ENCODE data around the gene CCDC57. TPM values are rescaled to one million over a fixed set of nuclear protein-coding genes. Genes with fewer than 3 reads are reported as not detected.
"Not testable (repeated sequence)": the region's sequence is repeated elsewhere in the genome, so short reads cannot be mapped to it uniquely, and the experiment has no call there.

CCDC57 gene
- total RNA-seq, 1 donor from 2014 or later, result 24.7 TPM

DNA sequence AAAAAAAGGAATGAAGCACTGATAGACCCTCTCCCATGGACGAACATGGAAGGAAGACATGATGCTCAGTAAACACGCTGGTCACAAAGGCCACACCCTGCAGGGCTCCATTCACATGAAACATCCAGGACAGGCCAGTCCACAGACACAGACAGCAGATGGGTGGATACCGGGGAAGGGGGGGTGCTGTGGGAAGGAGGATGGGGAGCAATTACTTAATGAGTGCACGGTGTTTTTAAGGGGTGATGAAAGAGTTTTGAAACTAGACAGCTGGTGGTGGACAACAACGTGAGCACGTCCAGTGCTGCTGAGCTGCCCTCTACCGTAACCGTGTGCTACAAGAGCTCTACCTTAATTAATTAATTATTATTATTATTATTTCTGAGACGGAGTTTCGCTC is 10.2 kb upstream of the CCDC57 start:
- DNase-seq, result no peak

DNA sequence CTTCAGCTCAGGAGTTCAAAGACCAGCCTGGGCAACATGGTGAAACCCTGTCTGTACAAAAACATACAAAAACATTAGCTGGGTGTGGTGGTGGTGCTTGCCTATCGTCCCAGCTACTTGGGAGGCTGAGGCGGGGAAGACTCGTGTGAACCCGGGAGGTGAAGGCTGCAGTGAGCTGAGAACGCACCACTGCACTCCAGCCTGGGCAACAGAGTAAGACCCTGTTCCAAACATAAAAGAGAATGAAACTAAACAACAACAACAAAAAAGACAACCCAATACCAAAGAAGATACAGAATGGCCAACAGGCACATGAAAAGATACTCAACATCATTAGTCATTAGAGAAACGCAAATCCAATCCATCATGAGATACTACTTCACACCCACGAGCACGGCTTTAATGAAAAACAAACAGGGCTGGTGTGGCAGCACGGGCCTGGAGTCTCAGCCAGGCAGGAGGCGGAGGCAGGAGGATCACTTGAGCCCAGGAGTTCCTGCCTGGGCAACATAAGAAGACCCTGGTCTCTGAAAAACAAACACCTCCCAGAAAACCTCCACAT is 8.8 kb upstream of the CCDC57 start:
- DNase-seq, result no peak

DNA sequence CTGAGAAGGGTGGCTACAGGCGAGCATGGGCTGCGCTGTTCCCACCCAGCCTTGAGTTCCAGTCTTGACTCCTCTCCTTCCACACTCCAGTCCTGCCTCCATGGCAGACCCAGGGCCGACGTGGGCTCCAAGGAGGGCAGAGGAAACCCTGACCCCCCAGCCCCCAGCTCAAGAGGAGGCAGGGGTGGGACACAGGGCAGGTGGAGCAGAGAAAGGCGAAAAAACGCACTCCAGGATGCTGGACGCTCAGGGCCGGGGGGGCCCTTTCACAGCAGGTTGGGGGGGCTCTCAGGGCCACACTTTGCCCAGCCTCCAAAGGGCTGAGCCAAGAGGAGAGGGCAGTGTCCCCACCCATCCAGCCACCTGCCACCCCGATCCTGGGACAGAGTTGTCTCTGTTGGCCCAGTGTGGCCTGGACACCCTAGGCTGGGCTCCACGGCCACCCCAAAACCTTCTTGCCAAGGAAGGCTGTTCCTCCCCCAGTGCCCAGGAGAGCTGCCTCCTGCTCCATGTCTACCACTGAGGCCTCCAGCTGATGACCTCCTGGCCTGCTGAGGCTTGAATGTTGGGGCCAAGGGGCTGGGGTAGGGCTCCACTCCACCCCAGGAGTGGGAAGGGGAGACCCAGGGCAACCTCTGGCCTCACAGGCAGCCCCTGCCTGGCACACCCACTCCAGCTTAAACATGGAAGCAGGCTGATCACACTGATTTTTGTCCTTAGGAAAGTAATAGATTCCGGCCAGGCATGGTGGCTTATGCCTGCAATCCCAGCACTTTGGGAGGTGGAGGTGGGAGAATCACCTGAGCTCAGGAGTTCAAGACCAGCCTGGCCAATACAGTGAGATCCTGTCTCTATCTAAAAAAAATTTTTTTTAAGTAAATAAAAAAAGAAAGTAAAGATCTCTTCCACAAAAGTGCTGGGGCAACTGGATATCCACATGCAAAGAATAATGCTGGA is 7.4 kb upstream of the CCDC57 start:
- no peak for DNase-seq

DNA sequence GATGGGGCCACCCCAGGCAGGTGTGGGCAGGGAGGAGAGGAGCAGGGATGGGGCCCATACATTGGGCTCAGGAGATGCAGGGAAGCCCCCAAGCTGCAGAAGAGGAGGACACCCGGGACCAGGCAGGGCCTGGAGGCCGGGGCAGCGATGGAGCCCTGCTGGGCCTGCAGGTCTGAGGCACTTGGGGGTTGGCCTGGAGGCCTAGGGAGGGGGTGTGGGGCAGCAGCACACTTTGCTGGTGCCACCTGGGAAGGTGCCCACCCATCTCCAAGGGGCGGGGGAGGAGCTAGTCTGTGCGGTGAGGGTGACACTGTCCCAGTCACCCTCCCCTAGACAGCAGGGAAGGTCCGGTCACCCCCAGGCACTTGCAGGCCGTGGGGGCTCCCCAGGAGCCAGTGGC is 6.4 kb upstream of the CCDC57 start:
- DNase-seq, result no peak

DNA sequence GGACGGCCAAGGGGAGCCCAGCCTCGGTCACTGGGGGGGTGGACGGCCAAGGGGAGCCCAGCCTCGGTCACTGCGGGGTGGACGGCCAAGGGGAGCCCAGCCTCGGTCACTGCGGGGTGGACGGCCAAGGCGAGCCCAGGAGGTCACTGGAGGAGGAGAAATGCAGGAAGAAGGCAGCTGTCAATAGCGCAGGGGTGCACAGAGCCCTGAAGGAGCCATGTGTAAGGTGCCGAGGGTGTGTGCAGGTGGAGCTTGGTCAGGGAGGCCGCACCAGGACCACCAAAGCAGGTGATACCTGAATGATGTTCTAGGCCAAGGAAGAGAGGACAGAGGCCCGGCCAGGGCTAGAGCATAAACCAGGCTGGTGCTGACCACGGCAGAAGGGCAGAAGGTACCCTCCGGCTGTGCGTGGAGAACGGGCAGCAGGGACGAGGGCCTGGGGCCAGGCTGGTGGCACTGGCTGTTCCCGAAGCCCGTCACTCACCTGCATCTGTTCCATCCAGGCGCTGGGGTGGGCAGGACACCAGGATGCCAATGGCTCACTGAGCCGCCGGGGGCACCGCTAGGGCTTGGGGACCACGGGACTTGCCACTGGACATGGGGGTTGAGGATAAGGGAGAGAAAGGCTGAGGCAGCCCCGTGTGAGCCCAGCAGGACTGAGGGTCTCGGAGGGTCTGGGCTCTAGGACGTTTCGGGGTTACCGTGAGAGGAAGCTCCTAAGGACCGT is 5.9 kb upstream of the CCDC57 start:
- DNase-seq, result no peak

DNA sequence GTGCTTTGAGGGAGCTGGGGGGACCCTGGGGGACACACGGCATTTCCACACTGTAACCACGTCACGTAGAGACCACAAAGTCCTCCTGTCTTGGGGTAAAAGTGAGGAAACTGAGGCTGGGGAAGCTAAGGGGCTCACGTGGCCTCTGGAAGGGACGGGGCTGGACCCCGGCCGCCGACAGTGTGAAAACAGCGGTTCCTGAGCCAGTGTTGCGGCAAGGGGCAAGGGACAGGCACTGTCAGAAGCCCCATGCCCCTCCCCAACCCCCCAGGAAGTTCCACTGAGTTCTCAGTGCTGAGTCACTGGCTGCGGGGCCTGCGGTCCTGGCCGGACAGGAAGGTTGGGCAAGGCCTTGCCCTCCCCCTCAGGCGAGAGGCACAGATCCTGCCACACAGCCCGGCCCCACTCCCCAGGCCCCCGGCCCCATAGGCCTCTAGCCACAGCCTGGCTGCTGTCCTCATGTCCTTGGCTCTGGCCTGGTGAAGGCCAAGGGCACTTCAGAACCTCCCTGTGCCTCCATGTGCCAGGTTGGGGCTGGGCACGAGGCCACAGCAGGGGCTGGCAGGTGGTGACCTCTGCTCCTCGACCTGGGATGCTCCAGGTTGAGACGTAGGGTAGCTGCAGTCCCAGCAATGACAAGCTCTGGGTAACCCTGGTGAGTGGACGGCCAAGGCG is 5.0 kb upstream of the CCDC57 start:
- DNase-seq, result no peak

DNA sequence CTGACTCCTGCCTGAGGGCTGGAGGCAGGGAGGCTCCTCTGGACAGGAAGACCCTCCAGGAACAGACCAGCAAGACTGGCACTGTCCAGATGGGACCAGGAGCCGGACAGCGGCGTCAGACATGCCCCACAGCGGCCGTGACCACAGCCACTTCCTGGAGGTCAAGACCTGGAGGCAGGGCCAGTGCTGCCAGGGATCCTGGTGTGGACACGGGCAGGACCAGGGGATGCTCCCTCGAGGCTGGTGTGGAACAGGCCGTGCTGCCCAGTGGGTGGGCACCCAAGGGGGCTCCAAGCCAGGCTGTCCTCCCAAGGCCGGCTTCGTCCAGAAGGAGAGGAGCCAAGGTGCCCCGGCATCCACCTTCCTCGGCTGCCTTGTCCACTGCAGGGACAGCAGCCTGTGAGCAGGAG is 4.5 kb upstream of the CCDC57 start:
- no peak for DNase-seq

DNA sequence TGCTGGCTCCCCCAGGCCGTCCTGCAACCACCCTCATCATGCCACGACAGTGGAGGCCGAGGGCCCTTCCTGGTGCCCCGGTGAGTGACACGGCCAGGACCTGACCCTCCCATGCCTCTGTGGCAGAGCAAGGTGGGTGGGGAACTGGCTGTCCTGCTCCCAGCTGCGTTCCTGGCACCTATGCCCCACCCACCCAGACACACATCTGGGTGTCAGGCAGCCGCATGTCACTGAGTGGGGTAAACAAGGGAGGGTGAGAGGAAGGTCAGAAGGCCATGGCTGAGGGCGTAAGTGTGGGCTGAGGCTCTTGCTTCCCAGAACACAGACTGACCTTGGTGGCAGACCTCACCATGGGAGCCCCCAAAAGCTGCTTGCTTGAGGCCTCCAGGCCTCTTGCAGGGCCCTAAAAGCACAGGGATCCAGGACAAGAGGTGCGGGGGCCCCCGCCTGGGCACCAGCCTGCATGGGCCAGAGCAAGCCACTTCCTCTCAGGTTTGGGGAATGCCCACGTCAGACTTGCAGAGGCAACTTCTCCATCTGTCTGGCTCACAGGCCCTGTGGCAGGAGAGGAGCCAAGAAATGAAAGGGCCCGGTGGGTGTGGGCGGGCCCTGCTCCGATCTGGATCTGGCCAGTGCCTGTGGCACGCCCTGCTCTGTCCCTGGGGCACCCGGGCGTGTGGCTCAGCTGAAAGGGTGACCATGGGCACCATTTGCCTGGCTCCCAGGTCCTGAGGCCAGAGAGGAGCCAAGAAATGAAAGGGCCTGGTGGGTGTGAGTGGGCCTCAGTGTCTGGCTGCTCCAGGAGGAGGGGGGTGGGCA is 3.9 kb upstream of the CCDC57 start:
- no peak for DNase-seq

DNA sequence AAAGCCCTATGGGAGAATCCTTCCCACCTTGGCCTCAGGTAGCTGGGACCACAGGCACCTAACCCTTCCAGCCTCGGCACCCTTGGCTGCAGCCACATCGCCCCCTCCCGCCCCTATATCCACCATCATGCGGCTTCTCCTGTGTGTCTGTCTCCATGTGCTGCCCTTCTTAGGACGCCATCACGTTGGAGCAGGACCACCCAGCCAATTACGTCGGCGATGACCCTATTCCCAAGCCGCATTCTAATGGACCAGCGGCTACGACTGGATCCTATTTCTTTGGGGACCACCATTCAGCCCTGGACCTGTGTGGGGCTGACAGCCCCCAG is 3.3 kb upstream of the CCDC57 start:
- DNase-seq, result no peak

DNA sequence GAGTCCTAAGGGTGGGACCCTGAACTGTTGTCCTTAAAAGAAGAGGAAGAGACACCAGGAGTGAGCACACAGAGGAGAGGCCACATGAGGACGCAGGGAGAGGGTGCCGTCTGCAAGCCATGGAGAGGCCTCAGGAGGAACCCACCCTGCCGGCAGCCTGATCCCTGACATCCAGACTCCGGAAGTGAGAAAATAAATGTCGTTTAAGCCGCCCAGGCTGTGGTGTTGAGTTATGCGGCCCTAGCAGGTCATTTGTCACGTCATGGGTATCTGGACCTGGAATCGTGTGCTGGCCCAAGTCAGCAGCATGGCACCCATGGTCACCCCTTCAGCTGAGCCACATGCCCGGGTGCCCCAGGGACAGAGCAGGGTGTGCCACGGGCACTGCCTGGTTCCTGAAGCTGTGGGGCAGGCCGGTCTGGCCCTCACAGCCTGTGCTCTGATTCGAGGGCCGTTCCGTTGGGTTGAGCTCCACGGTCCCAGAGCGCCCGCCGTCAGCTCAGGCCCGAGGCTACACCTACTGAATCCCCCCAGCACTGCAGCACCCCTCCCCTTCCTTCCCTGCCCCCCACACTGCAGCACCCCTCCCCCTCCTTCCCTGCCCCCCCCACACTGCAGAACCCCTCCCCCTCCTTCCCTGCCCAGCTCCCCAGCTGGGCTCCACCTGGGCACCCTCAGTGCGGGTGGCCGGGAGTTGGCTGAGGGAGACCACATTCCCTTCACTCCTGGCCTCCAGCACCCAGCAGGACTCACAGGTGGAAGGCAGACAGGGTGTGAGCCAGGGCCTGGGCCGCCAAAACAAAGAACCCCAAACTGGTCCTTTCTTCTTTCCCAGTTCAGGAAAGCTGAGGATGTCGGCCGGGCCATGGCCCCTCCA is 2.7 kb upstream of the CCDC57 start:
- DNase-seq, result no peak

DNA sequence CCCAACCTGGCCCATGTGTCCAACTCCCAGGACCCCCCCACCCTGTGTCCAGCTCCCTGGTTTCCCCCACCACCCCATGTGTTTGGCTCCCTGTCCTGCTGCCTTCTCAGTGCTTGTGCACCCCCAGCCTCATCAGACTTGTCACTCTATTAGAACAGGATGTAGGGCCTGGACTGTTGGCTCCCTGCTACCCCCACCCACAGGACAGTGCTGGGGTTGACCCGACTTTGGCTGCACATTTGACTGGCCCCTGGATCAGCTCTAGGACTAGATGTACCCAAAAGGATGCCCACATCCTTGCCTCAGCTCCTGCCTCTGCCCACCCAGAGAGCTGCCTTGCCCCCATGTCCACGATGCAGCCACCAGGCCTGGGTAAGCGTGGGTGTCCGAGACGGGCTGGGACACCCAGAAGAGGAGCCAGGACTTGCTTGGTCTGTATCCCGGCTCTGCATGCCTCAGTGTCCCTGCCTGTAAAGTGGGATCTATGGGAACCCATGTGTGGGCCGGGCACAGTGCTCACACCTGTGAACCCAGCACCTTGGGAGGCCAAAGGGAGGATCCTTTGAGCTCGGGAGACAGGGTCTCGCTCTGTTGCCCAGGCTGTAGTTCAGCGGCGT is 1.5 kb upstream of the CCDC57 start:
- DNase-seq, result no peak

DNA sequence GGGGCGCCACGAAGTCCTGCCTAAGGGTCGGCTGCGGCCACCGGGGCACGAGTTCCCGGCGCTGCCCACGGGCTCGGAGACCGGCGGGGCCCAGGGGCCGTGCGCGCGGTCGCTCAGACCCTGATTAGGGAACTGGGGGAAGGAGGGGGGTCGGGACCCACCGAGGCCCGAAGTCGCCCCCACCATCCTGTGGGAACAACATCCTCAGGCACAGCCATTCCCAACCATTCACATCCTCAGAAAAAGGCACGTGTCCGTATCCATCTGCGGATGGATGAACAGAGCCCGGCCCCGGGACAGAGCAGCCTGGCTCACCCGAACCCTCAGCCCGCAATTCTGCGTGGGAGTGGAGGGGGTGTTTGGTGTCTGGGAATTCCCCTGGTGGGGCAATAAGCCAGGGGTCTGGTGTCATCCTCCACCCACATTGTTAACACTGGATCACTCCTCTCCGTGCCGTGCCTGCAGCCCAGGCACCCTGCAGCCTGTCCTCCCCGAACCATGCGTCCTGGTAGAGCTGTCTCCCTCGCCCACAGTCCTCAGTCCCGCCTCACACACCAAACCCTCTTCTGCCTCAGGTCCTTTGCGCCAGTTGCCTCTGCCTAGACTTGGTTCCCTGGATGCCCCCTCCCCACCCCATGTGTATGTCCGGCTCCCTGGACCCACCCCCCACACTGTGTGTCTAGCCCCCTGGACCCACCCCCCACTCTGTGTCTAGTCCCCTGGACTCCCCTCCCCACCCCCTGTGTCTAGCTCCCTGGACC is 789 bp upstream of the CCDC57 start:
- peak; percentile 72 for DNase-seq

DNA sequence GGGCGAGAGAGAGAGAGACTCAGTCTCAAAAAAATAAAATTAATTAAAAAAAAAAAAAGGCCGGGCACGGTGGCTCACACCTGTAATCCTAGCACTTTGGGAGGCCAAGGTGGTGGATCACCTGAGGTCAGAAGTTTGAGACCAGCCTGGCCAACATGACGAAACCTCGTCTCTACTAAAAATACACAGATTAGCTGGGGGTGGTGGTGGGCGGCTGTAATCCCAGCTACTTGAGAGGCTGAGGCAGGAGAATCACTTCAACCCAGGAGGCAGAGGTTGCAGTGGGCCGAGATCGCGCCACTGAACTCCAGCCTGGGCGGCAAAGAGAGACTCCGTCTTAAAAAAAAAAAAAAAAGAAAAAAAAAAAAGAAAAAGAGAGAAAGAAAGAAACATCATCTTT is 2.0 kb downstream of the CCDC57 start:
- DNase-seq, result not testable (repeated sequence)

DNA sequence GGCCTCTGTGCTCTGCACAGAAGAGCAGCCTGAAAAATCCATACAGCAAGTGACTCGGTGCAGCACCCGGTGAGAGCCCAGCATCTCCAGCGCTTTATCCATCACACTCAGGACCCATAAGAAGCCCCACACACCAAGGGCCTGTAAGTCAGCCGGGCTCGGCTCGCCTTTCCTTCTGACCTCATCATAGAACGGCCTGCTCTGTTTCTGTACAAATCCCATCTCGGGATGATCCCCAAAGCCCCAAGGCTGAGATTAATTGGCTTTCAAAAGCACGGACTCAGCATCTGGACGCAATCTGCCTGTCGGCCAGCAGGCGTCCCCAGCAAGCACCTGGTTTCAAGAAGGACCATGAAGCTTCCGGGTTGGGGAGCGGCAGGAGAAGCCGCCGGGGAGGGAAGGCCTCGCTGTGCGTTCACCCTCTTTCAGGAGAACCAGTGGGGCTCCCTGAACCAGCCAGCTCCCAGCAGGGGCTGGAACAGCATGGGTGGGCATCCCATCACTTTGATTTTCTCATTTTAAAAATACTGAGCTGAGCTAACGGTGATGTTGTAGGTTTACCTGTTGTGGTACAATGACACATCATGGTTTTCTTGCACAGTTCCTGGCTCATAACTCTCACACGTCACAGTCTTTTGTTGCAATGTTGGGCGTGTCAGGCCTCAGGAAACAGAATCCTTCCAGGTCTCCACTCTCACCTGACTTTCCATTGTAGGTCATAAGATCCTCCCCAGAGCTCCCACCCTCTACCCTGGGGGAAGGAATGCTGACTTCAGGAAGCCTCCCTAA is 6.7 kb downstream of the CCDC57 start:
- peak; percentile 88 for DNase-seq

DNA sequence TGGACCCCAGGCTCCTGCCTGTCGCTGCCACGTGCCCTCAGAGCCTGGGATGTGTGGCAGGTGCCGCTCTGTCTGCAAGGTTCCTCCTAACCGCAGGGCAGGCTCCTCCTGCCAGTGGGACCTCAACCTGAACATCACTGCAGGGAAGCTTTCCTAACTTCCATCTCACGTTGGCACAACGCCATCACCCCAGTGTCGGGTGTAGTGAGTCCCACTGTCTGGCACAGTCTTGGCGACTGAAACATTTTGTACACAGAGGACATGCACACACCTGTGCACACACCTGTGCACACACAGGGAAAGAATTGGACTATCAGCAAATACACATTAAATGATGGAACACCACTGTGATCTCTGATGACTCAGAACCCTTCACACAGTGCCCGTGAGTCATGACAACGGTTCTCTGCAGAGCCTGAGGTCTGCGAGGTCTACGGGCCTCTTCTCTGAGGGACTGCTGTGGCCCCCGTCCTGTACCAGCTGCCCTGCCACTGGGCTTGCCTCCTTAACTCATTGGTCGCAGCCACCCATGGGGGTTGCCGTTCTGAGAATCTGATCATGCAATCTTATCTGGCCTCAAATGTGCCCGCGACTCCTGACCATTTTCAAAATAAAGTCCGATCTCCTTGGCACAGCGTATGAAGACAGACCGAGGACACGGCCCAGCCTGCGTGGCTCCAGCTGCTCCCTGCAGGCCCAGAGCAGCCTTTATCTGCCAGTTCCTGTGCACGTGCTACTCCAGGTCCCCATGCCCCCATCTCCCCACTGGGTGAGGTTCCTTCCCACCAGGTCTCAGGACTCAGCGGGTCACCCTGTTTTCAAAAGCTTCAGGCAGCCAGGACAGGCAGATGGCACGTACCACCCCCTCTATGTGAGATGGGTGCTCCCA is 7.6 kb downstream of the CCDC57 start:
- DNase-seq, result no peak

DNA sequence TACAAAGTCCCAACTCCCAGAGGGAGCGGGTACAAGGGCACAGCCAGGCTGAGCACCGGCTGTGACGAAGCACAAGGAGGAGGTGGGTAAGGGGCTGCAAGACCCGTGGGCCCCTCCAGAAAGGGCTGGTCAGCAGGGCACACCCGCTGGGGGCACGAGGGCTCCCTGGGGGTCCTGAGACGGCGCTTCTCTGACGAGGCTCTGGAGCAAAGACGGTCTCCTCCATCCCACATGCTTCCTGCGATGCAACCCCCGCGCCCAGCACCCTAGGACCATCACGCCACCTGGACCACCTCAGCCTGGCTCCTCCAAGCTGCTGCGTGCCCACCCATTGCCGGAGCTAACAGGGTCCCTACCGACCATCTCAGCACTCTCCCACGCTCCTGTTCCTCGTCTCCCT is 8.7 kb downstream of the CCDC57 start:
- DNase-seq, result no peak

DNA sequence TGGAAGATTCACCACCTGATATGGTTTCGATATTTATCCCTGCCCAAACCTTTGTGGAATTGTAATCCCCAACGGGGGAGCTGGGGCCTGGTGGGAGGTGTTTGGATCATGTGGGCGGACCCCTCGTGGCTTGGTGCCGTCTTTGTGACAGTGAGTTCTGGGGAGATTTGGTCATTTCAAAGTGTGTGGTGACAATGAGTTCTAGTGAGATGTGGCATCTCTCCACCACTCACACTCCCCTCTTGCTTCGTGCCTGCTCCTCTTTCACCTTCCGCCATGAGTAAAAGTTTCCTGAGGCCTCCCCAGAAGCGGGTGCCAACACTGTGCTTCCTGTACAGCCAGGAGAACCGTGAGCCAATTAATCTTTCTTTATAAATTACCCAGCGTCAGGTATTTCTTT is 9.7 kb downstream of the CCDC57 start:
- DNase-seq, result no peak

DNA sequence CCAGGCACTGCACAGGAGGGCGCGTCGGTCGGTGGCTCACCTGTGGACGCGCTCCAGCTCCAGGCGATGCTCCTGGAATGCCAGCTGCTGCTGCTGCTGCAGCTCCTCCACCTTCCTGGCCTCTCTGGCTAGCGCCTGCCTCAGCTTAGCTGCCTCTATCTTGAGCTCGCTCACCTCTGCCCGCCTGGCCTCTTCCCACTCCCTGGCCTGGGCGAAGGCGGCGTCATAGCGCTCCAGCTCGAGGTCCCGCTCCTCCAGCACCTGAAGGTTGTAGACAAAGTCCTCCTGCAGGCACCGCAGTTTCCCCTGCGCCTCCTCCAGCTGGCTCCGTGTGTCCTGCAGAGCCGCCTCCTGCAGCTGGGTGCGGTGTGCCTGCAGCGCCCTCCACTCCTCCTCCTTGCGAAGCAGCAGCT is 11.1 kb downstream of the CCDC57 start:
- DNase-seq, result no peak
